GM19238 (cell line): ENCODE data around the gene DNAJC19.

Source experiments
- DNase-seq: peaks from one replicate; pipeline ENCODE4 v3.0.0; 2011; ENCODE audit warnings: low spot score; ENCODE audit not compliant: insufficient read length

Gene DNAJC19

DNA sequence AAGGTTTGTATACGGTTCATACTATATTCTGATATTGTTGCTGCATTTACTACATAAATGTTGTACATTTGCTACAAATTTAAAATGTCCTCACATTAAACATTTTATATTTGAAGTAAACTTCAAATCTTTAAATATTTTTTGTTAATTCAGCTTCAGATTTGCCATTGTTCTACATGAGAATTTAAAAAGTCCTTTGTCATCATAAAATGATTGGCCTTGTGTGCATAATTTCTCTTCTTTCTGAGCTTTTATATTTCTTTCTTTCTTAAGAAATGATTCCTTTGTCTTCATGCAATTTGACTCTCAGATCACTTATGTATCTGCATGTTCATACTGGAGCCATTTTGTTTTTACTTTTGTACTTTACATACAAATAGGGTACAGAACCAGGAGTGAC is 28.0 kb downstream of the DNAJC19 start:
- DNase-seq: no peak

DNA sequence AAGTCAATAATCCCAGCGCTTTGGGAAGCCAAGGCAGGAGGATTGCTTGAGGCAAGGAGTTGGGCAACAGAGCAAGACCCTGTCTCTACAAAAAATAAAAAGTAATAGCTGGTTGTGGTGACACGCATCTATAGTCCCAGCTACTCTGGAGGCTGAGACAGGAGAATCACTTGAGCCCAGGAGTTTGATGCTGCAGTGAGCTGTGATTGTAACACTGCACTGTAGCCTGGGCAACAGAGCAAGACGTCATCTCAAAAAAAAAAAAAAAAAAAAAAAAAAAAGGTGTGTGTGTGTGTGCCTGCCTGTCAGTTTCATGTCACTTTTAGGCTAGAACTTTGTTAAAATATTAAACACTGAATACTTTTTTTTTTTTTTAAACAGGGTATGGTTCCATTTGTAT is 28.4 kb downstream of the DNAJC19 start:
- DNase-seq: no peak

DNA sequence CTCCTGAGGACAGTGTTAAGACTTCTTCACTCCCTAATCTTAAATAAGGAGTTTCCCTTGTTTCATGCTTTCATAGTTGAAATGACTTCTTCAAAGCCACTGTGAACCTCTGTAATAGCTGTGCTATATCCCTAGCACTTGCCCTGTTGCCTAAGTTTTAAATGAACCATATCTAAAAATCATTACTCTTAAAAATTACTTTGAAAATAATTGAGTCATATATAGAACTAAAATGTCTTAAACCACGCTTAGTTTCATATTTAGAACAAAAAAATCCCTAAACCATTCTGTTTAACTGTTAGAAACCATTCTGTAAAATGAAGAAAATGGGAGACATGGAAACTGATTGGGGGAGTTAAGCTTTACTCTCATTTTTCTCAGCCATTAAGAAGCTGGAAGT is 29.8 kb downstream of the DNAJC19 start:
- no peak for DNase-seq

DNA sequence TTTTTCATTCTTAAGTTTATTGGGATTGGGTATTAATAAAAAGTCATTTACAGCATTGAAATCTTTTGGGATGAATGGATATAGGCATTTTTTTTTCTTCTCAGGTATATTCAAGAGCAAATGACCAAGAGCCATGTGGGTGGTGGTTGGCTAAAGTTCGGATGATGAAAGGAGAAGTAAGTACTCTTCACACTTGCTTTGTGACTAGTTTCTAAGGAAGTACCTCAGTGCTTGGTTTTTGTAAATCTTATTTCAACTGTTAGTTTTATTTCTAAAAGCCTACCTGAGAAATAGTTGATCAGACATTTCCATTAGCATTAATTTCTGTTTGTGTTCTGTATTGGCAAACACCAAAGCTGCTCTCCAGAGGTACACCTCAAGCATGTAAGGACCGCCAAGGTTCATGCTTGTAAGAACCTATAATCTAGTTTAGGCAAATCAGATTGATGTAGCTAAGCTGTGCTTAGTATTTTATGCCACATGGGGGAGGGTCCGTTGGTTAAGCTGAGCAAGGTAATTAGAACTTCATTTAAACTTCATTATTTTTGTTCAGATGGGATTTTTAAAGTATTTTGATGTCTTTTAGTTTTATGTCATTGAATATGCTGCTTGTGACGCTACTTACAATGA is 41.7 kb downstream of the DNAJC19 start:
- no peak for DNase-seq

DNA sequence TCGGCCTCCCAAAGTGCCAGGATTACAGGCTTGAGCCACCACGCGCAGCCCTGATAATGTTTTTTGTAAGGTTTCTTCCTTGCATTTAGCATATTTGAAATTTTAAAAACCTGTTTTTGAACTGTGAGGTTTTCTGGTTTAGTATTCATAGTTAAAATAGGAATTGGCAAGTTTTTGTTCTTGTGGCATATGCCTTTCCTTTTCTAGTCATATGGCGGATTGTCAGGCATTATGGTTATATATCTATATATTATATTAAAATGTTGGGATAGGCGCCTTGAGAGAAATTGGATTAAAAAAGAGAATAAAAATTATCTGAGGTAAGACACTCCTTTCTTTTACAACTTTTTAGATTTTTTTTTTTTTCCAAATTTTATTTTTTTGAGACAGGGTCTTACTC is 48.7 kb downstream of the DNAJC19 start:
- no peak for DNase-seq

DNA sequence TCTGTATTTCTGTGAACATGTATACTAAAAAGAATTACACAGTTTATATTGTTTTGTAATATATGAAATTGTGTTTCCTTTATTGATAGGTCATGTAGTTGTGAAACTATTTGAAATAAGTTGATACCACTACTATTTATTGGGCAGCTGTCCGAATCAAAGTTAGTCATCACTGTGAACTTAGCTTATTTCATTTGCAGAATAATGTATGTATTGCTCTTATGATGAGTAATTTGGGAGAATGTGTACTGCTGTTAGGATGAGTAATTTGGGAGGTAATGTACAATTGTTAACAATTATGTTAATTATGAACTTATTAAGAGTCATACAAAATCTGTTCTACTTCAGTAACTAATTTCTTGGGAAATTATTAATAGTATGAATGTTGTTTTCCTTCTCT is 54.9 kb downstream of the DNAJC19 start:
- DNase-seq: no peak
